HG03280 (cell line): ENCODE results near the gene LNX2.
"Not testable (repeated sequence)": the region's sequence is repeated elsewhere in the genome, so short reads cannot be mapped to it uniquely, and the experiment has no call there.

ENCODE experiments used
- ATAC-seq: cut with Tn5 transposase; IDR thresholded peaks from one replicate; pipeline ENCODE4 v1.9.1; 2021; ENCODE audit warnings: mild to moderate bottlenecking, moderate library complexity; ENCODE audit not compliant: unreplicated experiment

The LNX2 gene

GRCh38 chr13:27638001-27638400, 17.7 kb upstream of the LNX2 start:
- ATAC-seq: no peak

- no peak for ATAC-seq
Observed at GRCh38 chr13:27637289-27637626, 16.9 kb upstream of the LNX2 start.

DNA sequence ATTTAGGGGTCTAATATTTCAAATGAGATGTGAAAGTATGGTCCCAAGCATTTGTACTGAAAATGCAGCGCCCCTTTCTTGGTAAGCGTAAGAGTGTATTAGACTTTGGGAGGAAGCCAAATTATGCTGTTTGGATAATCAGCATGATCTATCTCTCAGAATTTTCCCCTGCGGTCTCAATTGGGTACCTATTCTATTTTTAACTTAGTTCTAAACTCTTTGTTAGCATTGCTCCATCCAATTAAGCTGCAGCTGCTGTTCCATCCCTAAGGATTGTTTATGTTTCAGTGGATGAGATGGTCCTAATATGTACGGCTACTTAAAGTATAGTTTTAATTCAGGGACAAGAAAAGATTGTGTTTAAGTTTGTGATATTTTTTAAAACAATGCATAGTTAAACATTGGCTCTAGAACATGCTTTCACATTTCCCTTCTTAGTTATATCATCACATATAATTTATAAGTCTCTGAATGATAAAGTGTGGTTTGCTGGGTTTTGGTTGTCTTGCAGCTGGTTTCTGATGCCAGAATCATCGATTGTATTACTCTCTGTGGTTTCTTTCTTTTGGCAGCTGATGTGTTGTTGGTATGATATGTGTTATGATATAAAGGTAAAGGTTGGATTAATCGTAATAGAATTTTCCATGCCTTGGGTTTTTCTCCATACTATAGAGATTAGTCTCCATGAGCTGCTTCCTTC, 16.4 kb upstream of the LNX2 start:
- no peak for ATAC-seq

DNA sequence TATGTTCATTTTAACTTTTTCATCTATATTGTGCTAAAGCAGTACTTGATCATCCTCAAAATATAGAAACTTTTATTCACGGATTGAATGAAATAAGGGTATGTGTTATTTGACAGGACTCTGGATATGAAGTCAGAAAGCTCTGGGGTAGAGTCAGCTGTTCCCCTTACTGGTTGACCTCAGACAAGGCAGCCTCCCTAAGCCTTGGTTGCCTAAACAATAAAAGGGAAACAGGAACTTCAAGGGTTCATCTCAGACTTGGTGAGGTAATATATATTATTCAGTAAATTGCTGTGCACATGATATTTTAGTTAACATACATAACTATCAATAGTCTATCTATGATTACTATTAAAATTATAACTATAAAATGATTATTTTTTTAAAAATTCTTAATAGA, 14.9 kb upstream of the LNX2 start:
- ATAC-seq: no peak

GRCh38 chr13:27634791-27635190, 14.5 kb upstream of the LNX2 start:
- no peak for ATAC-seq

DNA sequence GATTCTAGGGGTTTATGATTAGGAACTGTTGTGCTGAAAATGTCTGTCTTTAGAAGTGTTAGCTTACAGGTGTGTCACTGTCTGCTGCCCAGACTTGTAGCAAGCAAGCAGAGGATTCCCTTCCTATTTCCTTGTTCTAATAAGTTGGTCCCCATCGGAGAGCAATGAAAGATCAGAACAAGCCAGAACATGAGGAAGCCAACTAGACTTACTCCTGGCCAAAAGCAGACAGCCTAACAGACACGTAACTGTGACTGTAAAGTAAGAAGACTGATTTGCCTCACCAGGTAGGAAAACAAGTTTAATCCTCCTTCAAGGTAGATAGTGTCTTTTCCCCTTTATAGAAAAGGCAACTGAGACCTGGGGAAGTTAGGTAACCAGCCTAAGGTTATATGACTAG, 13.9 kb upstream of the LNX2 start:
- ATAC-seq: no peak

GRCh38 chr13:27632648-27633047, 12.3 kb upstream of the LNX2 start:
- ATAC-seq: no peak

- no peak for ATAC-seq
Observed at GRCh38 chr13:27632214-27632613, 11.9 kb upstream of the LNX2 start.

DNA sequence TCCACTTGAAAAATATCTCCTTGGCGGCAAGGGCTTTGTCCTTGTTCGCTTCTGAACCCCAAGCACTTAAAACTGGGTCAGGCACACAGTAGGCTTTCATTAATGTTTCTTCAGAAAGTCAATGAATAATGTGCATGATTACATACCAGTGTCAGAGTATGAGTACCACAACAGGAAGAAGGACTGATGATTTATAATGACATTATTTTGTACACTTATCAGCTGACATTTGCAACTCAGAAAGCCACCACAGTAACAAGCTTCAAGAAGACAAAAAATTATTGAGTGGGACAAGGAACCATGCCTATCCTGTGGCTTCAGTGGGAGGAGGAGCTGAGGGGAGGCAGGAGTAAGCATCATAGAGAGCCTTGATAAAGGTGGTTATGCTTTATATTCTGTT, 11.3 kb upstream of the LNX2 start:
- no peak for ATAC-seq

- ATAC-seq: no peak
Observed at GRCh38 chr13:27631156-27631555, 10.8 kb upstream of the LNX2 start.

- ATAC-seq: not testable (repeated sequence)
Observed at GRCh38 chr13:27628766-27629165, 8.4 kb upstream of the LNX2 start.

DNA sequence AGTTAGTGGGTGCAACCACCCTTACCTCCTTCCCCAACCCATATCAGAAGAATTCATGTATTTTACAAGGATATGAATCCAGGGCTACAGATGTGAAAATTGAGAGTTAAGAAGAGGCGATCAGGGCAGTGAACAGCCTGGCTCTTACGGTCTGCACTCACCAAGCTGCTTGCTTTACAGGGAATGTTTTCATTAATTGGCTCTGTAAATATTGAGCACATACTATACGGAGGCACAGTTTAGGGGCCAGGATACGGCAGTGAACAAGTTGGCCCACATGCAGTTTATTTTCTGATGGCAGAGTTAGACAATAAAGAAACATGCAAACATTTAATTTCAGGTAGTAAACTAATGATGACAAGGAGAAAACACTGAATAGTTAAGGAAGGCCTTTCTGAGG, 7.8 kb upstream of the LNX2 start:
- ATAC-seq: no peak

DNA sequence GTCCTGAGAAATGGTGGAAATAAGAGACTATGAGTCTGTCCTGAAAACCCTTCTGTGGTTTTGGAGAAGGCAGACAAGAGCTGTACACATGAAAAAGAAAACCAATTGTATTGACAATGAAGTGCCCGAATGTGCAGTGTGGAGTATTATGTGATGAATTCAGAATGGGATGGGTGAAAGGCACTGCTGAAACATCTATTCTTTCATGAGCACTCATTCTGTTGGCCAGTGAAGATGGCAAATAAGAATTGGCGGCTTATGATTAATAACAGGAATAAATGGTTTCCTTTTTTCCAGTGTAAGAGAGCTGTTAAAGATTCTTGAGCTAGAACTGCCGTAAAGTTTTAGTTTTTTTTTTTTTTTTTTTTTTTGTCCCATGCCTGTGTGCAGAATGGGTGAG, 7.1 kb upstream of the LNX2 start:
- no peak for ATAC-seq

- no peak for ATAC-seq
Observed at GRCh38 chr13:27625839-27626238, 5.5 kb upstream of the LNX2 start.

- no peak for ATAC-seq
Observed at GRCh38 chr13:27624071-27624470, 3.7 kb upstream of the LNX2 start.

GRCh38 chr13:27622881-27623280, 2.6 kb upstream of the LNX2 start:
- no peak for ATAC-seq

- ATAC-seq: no peak
Observed at GRCh38 chr13:27622102-27622820, 1.9 kb upstream of the LNX2 start.

DNA sequence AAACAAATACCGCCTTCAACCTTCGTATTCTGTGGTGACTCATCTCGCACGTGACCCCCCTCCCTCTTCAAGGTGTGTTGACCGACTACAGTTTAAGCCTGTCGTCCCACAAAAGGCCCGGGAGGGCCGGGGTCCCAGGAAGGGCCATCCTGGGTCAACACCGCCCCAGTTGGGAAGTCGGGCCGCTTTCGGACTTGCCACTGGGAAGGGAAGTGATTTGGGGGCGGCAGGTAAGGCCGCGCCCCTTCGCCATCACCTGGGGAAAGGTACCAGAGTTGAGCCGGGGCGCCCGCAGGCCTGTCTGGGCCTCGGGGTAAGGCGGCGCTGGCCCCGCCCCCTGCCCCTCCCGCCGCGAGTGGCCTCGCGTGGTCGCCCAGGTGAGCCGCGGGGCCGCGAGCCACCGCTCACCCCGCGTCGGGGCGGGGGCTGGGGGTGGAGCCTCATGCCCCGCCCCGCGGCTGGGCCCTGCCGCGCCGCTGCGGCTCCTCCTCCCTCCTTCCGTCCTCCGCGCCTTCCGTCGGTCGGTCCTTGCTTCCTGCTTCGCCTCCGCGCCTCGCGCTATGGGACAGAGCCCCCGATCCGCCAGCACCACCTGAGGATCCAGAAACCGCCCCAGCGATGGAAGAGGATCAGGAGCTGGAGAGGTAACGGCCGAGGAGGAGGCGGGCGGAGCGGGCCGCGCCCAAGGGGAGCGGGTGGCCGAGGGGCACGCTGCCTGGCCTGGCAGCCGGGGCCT, 1.2 kb upstream of the LNX2 start, which contains the start of gene POLR1D:
Gene POLR1D (plus strand): TSS at position 527 of the 736 bp plus-strand sequence. CDS start 92 bp downstream, at position 619.
- peak; percentile 64 for ATAC-seq

DNA sequence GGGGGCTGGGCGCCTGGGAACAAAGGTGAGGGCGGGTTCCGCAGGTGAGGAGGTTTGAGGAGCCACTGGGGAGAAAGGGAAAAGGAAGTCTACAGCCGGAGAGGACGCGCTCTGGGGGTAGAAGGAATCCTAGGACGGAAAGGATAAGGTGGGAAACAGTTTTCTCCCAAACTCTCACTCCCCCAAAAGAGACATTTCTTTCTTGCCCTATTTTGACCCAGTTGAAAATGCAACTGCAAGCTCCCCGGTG, 712 bp upstream of the LNX2 start:
- ATAC-seq: no peak

- peak; percentile 29 for ATAC-seq
Observed at GRCh38 chr13:27619728-27620376, 477 bp downstream of the LNX2 start.

GRCh38 chr13:27619093-27619727, 1.1 kb downstream of the LNX2 start:
- no peak for ATAC-seq
